CD4-positive, alpha-beta T cell (primary cell): Measurements from ENCODE around the gene PIK3AP1. TPM values are rescaled to one million over a fixed set of nuclear protein-coding genes. Genes with fewer than 3 reads are reported as not detected.

Experiments used
- ATAC-seq: fragments of 200-7000 bp; cut with Tn5 transposase; one replicate; pipeline ENCODE4 v1.10.0; 2022; ENCODE audit warnings: mild to moderate bottlenecking; ENCODE audit not compliant: poor library complexity
- CTCF ChIA-PET: fragments of 350-600 bp; sonication (Branson Sonifier 250); formaldehyde crosslinking; loops from one replicate; lab custom pipeline; 2021; ENCODE audit warnings: antibody characterized with exemption, inconsistent platforms; lab: Charles Lee
- POLR2A ChIA-PET: fragments of 350-600 bp; sonication (Branson Sonifier 250); formaldehyde crosslinking; loops from one replicate; lab custom pipeline; 2021; ENCODE audit warnings: antibody characterized with exemption, inconsistent platforms; lab: Charles Lee
- DNase-seq, 14 experiments: peaks; one replicate each; pipeline ENCODE4 v3.0.0-alpha.2; 2013 to 2020; ENCODE audit warnings: mixed read lengths in 2 of 14
- H3K27ac ChIP-seq, 2 donors: one replicate each; pipeline versions ENCODE4 v1.5.1 to v1.7.0; 2013; ENCODE audit warnings: low read length in 2 of 2, low read depth in 1 of 2, mild to moderate bottlenecking in 1 of 2
- H3K27me3 ChIP-seq, 2 experiments: 1 replicate in 1 of 2; 2 replicates in 1 of 2; pipeline versions ENCODE4 v1.6.1 to v1.7.0; 2013; ENCODE audit warnings: low read length in 2 of 2, control low read depth in 1 of 2, mild to moderate bottlenecking in 1 of 2, moderate library complexity in 1 of 2; ENCODE audit not compliant: insufficient read depth in 2 of 2, control insufficient read depth in 1 of 2
- H3K36me3 ChIP-seq: one replicate; pipeline ENCODE4 v1.6.1; 2013; ENCODE audit warnings: low read length, control low read depth; ENCODE audit not compliant: insufficient read depth
- H3K4me1 ChIP-seq: one replicate; pipeline ENCODE4 v1.6.1; 2013; ENCODE audit warnings: low read length, control low read depth; ENCODE audit not compliant: insufficient read depth
- H3K4me3 ChIP-seq: one replicate; pipeline ENCODE4 v1.5.1; 2013; ENCODE audit warnings: mild to moderate bottlenecking, low read length, moderate library complexity
- H3K9me3 ChIP-seq, 2 experiments: 1 replicate in 1 of 2; 2 replicates in 1 of 2; pipeline versions ENCODE4 v1.6.1 to v1.7.0; 2013; ENCODE audit warnings: low read length in 2 of 2, mild to moderate bottlenecking in 2 of 2, control low read depth in 1 of 2, moderate library complexity in 1 of 2; ENCODE audit not compliant: control insufficient read depth in 1 of 2, insufficient read depth in 1 of 2
- H3K27ac Mint-ChIP-seq: one replicate; pipeline ENCODE4 v1.8.0; 2020; ENCODE audit warnings: mixed read lengths
- H3K27me3 Mint-ChIP-seq: one replicate; pipeline ENCODE4 v1.8.0; 2021; ENCODE audit warnings: mixed read lengths
- H3K36me3 Mint-ChIP-seq: one replicate; pipeline ENCODE4 v1.8.0; 2021; ENCODE audit warnings: low read depth, mixed read lengths
- H3K4me1 Mint-ChIP-seq: one replicate; pipeline ENCODE4 v1.8.0; 2021; ENCODE audit warnings: low read depth, mixed read lengths
- H3K4me3 Mint-ChIP-seq: one replicate; pipeline ENCODE4 v1.8.0; 2020; ENCODE audit warnings: mild to moderate bottlenecking, mixed read lengths
- H3K9me3 Mint-ChIP-seq: one replicate; pipeline ENCODE4 v1.8.0; 2020; ENCODE audit warnings: mixed read lengths
- intact Hi-C, 2 experiments: fragments of 100-400 bp; cut with DNase I in 1 of 2; cut with micrococcal nuclease in 1 of 2; formaldehyde crosslinking; loops; one replicate each; pipeline versions ENCODE4 v1.15.1 to v1.9.0; 2023 to 2025; cut with DNase I, micrococcal nuclease
- total RNA-seq, 174 experiments: library from RNA in 2 of 174; stranded (reverse) in 2 of 174; gene quantifications; one replicate each; pipeline ENCODE4 v1.2.3 and lab custom pipeline; 2021 to 2026
- TF ChIP-seq, protein P1 (sequence below): fragments of 200-600 bp; IDR thresholded peaks from one replicate; pipeline ENCODE4 v1.8.0; 2022; ENCODE audit warnings: antibody characterized with exemption, mild to moderate bottlenecking

The PIK3AP1 gene
- total RNA-seq, 2 experiments from 2014 or later, result 0.58 to 0.59 TPM

DNA sequence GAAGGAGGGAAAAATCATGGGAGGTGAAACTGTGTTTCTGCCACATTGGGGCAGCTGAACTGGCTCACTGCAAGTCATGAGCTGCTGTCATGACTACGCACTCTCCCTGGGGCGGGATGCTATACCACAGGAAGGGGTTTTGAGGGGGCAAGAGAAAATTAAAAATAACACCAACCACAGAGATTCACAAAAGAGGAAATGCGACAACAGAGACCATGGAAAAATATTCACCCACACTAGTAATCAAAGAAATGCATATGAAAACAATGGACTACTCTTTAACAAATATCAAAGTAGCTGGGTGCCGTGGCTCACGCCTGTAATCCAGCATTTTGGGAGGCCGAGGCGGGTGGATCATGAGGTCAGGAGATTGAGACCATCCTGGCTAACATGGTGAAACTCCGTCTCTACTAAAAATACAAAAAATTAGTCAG is 68.3 kb downstream of the PIK3AP1 start:
- ChIA-PET POLR2A (interaction anchor here (0.6 kb wide), 1 partner anchor 19 kb away, joined by 3 read pairs; no protein-coding TSS in a partner anchor), CTCF (no interaction called here)
- peak in 6 of 14 experiments; percentile 2 to 81 (median 32) for DNase-seq
- Histone ChIP-seq H3K4me3 (no peak overlapping the region), H3K4me1 (peaks cover 23% of the 10 kb centered on the region), H3K27me3 (no peaks in the 10 kb centered on the region), H3K36me3 (no peaks in the 10 kb centered on the region), H3K27ac (no peak overlapping the region), H3K9me3 (peaks cover 0 to 5% of the 10 kb centered on the region in 2 experiments)
- H3K27ac Mint-ChIP-seq, result no peak overlapping the region
- H3K4me1 Mint-ChIP-seq, result peaks cover 23% of the 10 kb centered on the region
- TF ChIP-seq, protein P1, sequence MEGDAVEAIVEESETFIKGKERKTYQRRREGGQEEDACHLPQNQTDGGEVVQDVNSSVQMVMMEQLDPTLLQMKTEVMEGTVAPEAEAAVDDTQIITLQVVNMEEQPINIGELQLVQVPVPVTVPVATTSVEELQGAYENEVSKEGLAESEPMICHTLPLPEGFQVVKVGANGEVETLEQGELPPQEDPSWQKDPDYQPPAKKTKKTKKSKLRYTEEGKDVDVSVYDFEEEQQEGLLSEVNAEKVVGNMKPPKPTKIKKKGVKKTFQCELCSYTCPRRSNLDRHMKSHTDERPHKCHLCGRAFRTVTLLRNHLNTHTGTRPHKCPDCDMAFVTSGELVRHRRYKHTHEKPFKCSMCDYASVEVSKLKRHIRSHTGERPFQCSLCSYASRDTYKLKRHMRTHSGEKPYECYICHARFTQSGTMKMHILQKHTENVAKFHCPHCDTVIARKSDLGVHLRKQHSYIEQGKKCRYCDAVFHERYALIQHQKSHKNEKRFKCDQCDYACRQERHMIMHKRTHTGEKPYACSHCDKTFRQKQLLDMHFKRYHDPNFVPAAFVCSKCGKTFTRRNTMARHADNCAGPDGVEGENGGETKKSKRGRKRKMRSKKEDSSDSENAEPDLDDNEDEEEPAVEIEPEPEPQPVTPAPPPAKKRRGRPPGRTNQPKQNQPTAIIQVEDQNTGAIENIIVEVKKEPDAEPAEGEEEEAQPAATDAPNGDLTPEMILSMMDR, result no peak
- peak; percentile 46 for ATAC-seq
- no peaks in the 10 kb centered on the region for H3K27me3 Mint-ChIP-seq
- no peak overlapping the region for H3K4me3 Mint-ChIP-seq
- peaks cover 4% of the 10 kb centered on the region for H3K9me3 Mint-ChIP-seq
- no peaks in the 10 kb centered on the region for H3K36me3 Mint-ChIP-seq
- intact Hi-C loops, result no loop called here

DNA sequence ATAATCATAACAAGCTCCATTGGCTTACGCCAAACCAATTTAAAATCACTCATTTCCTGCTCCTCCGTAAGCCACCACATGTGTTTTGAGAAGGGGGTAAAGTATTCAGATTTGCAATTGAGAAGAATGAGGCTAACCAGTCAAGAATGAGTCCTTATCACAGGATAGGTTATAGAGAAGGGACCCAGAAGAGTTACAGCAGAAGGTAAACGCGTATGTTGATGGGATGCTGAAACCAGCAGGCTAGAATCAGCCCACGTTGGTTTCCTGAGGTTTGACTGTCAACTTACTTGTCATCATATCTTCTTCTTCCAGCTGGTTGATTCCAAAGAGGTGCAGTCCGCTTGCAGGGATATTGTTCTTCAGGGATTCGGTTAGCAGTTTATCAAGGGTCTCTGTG is 69.4 kb downstream of the PIK3AP1 start:
- ChIA-PET POLR2A (no interaction called here), CTCF (no interaction called here)
- peaks cover 27% of the 10 kb centered on the region for H3K4me1 ChIP-seq
- H3K36me3 ChIP-seq, result no peaks in the 10 kb centered on the region
- no peak overlapping the region for H3K27ac Mint-ChIP-seq
- peaks cover 4% of the 10 kb centered on the region for H3K9me3 Mint-ChIP-seq
- TF ChIP-seq, protein P1, result no peak
- H3K4me3 ChIP-seq, result no peak overlapping the region
- intact Hi-C loops, result no loop called here
- no peaks in the 10 kb centered on the region for H3K36me3 Mint-ChIP-seq
- peaks cover 23% of the 10 kb centered on the region for H3K4me1 Mint-ChIP-seq
- H3K9me3 ChIP-seq, result peaks cover 0 to 5% of the 10 kb centered on the region in 2 experiments
- H3K27me3 ChIP-seq, result no peaks in the 10 kb centered on the region
- no peaks in the 10 kb centered on the region for H3K27me3 Mint-ChIP-seq
- H3K4me3 Mint-ChIP-seq, result no peak overlapping the region
- H3K27ac ChIP-seq, result no peak overlapping the region
- no peak for DNase-seq
- no peak for ATAC-seq

DNA sequence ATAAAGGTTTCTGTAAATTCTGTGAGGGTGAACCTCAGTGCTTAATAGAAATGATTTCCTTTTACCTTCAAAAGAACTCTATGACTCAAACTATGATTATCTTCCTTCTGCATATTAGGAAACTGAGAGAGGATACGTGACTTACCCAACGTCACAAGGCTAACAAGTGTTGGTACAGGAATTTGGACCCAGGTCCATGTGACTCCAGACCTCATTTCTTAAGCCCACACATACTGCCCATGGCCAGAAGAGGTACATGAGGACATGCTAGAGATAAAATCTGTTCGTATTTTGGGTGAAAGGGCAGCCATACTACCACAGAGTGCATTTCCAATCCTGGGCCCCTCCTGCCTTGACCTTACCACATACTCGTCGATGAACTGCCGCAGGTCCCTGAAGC is 72.0 kb downstream of the PIK3AP1 start:
- H3K27ac ChIP-seq, result no peak overlapping the region
- CTCF ChIA-PET, result no interaction called here

More for the DNA sequence above, 72.0 kb downstream of the PIK3AP1 start:
- POLR2A ChIA-PET, result no interaction called here
- ATAC-seq (no peak), DNase-seq (peak in 2 of 14 experiments; percentile 23 to 35)
- no peaks in the 10 kb centered on the region for H3K27me3 Mint-ChIP-seq
- intact Hi-C loops, result loop anchor here in 1 of 2 experiments (10.0 kb wide), 1 partner anchor 377 kb away; no protein-coding TSS in a partner anchor
- Histone ChIP-seq H3K27me3 (no peaks in the 10 kb centered on the region), H3K4me1 (peaks cover 27% of the 10 kb centered on the region), H3K9me3 (no peaks in the 10 kb centered on the region), H3K4me3 (no peak overlapping the region), H3K36me3 (no peaks in the 10 kb centered on the region)
- H3K4me1 Mint-ChIP-seq, result peaks cover 23% of the 10 kb centered on the region
- no peak overlapping the region for H3K4me3 Mint-ChIP-seq
- no peak overlapping the region for H3K27ac Mint-ChIP-seq
- TF ChIP-seq, protein P1, result no peak
- no peaks in the 10 kb centered on the region for H3K9me3 Mint-ChIP-seq
- H3K36me3 Mint-ChIP-seq, result no peaks in the 10 kb centered on the region
